Caco-2 (cell line): ENCODE data around the gene TRPM6. TPM values are rescaled to one million over a fixed set of nuclear protein-coding genes. Genes with fewer than 3 reads are reported as not detected.

ENCODE experiments used
- BruUV-seq: library from RNA; stranded (reverse); fragments of 400-500 nt; replicated peaks from 2 replicates; lab custom pipeline; 2021; lab: Mats Ljungman, UMichigan
- CTCF ChIA-PET: fragments of 300-600 bp; sonication (Branson Sonifier 250); formaldehyde crosslinking; loops from one replicate; lab custom pipeline; 2022; ENCODE audit warnings: antibody characterized with exemption; lab: Charles Lee
- POLR2A ChIA-PET: fragments of 300-600 bp; sonication (Branson Sonifier 250); formaldehyde crosslinking; loops from one replicate; lab custom pipeline; 2022; ENCODE audit warnings: antibody characterized with exemption; lab: Charles Lee
- DNase-seq, 2 experiments: peaks; one replicate each; pipeline versions ENCODE4 v3.0.0 to v3.0.0-alpha.2; 2020 to 2022
- H3K27me3 ChIP-seq: replicated peaks from 2 replicates; pipeline ENCODE4 v1.6.0; 2011; ENCODE audit warnings: low read length; ENCODE audit not compliant: control insufficient read depth, insufficient read depth
- H3K36me3 ChIP-seq: 2 replicates; pipeline ENCODE4 v1.5.1; 2011; ENCODE audit warnings: low read length; ENCODE audit not compliant: control insufficient read depth, insufficient read depth
- H3K4me1 ChIP-seq: fragments of 250-450 bp; sonication (Bioruptor Pico); 2 replicates; pipeline ENCODE4 v1.5.1; 2020; ENCODE audit warnings: mild to moderate bottlenecking
- H3K4me3 ChIP-seq: 2 replicates; pipeline ENCODE4 v1.5.1; 2011; ENCODE audit warnings: low read depth, mild to moderate bottlenecking, control low read depth, low read length
- H3K9me3 ChIP-seq: fragments of 250-450 bp; sonication (Bioruptor Pico); 2 replicates; pipeline ENCODE4 v1.5.1; 2020; ENCODE audit warnings: mild to moderate bottlenecking, moderate library complexity
- H3K27ac Mint-ChIP-seq: one replicate; pipeline ENCODE4 v1.8.0; 2022; ENCODE audit warnings: mixed read lengths; ENCODE audit not compliant: unreplicated experiment
- H3K27me3 Mint-ChIP-seq: one replicate; pipeline ENCODE4 v1.8.0; 2022; ENCODE audit warnings: mixed read lengths; ENCODE audit not compliant: insufficient read depth, unreplicated experiment
- H3K36me3 Mint-ChIP-seq: one replicate; pipeline ENCODE4 v1.8.0; 2022; ENCODE audit warnings: mild to moderate bottlenecking, mixed read lengths; ENCODE audit not compliant: insufficient read depth, unreplicated experiment
- H3K4me1 Mint-ChIP-seq: one replicate; pipeline ENCODE4 v1.8.0; 2022; ENCODE audit warnings: low read depth, mixed read lengths; ENCODE audit not compliant: unreplicated experiment
- H3K4me3 Mint-ChIP-seq: one replicate; pipeline ENCODE4 v1.8.0; 2022; ENCODE audit warnings: mild to moderate bottlenecking, moderate library complexity, mixed read lengths; ENCODE audit not compliant: unreplicated experiment
- H3K9me3 Mint-ChIP-seq: one replicate; pipeline ENCODE4 v1.8.0; 2022; ENCODE audit warnings: mixed read lengths; ENCODE audit not compliant: unreplicated experiment
- CTCF ChIP-seq, 2 experiments: fragments of 200-600 bp in 1 of 2; IDR thresholded peaks; 1 replicate in 1 of 2; 2 replicates in 1 of 2; pipeline versions ENCODE4 v1.5.1 to v1.8.0; 2011 to 2022; ENCODE audit warnings: antibody characterized with exemption in 1 of 2, control low read depth in 1 of 2, inconsistent platforms in 1 of 2, low read depth in 1 of 2, low read length in 1 of 2, mild to moderate bottlenecking in 1 of 2, moderate library complexity in 1 of 2; ENCODE audit not compliant: insufficient read depth in 1 of 2, severe bottlenecking in 1 of 2, unreplicated experiment in 1 of 2
- intact Hi-C: fragments of 100-400 bp; cut with micrococcal nuclease; formaldehyde crosslinking; loops from one replicate; pipeline ENCODE4 v1.10.0; 2022; ENCODE audit not compliant: unreplicated experiment
- total RNA-seq: library from RNA; stranded (reverse); gene quantifications from 2 replicates; pipeline ENCODE4 v1.2.3, GENCODE V29; 2022

The TRPM6 gene
- total RNA-seq, 1 experiment from 2014 or later, result 5.0 TPM

DNA sequence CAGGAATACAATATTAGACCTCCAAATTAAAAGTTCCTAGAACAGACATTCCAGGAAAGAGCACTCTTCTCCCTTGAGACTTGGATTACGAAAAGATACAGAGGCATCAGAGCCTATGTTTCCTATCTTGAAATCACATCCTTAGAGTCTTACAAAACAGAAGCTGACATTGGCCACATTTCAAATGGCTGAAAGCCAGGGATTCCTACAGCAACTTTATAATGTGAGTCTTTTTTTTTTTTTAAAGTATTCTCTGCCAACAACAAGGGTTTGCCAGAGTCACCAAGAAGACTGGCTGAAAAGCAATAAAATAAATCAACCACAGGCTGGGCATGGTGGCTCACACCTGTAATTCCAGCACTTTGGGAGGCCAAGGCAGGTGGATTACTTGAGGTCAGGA is 63.1 kb downstream of the TRPM6 start:
- no peaks in the 10 kb centered on the region for H3K4me1 Mint-ChIP-seq
- no TSS peak for BruUV-seq
- no peaks in the 10 kb centered on the region for H3K27me3 Mint-ChIP-seq
- intact Hi-C loops, result no loop called here
- no peaks in the 10 kb centered on the region for H3K9me3 Mint-ChIP-seq
- DNase-seq, result no peak
- no peak overlapping the region for H3K4me3 ChIP-seq
- no peak overlapping the region for H3K4me3 Mint-ChIP-seq
- no peak overlapping the region for H3K27ac Mint-ChIP-seq
- POLR2A ChIA-PET, result no interaction called here
- no peaks in the 10 kb centered on the region for H3K36me3 ChIP-seq
- no peaks in the 10 kb centered on the region for H3K36me3 Mint-ChIP-seq
- no peaks in the 10 kb centered on the region for H3K4me1 ChIP-seq
- TF ChIP-seq CTCF (IDR thresholded peaks at IDR 0.05; ENCODE audit: insufficient read depth in 1 of 2, low read depth in 1 of 2, low read length in 1 of 2, severe bottlenecking in 1 of 2, unreplicated experiment in 1 of 2), result no peak
- CTCF ChIA-PET, result no interaction called here
- H3K27me3 ChIP-seq, result no peaks in the 10 kb centered on the region
- no peaks in the 10 kb centered on the region for H3K9me3 ChIP-seq

GRCh38 chr9:74821636-74822035 is 66.1 kb downstream of the TRPM6 start:
- DNase-seq, result no peak
- POLR2A ChIA-PET, result no interaction called here
- Histone ChIP-seq H3K9me3 (no peaks in the 10 kb centered on the region), H3K4me1 (no peaks in the 10 kb centered on the region), H3K27me3 (no peaks in the 10 kb centered on the region), H3K4me3 (no peak overlapping the region), H3K36me3 (no peaks in the 10 kb centered on the region)
- H3K4me3 Mint-ChIP-seq, result no peak overlapping the region
- H3K27ac Mint-ChIP-seq, result no peak overlapping the region
- H3K9me3 Mint-ChIP-seq, result no peaks in the 10 kb centered on the region
- CTCF ChIA-PET, result no interaction called here
- no peaks in the 10 kb centered on the region for H3K36me3 Mint-ChIP-seq
- BruUV-seq, result no TSS peak
- no peak for TF ChIP-seq CTCF (IDR thresholded peaks at IDR 0.05; ENCODE audit: insufficient read depth in 1 of 2, low read depth in 1 of 2, low read length in 1 of 2, severe bottlenecking in 1 of 2, unreplicated experiment in 1 of 2)
- no peaks in the 10 kb centered on the region for H3K4me1 Mint-ChIP-seq
- intact Hi-C loops, result no loop called here
- H3K27me3 Mint-ChIP-seq, result no peaks in the 10 kb centered on the region

GRCh38 chr9:74817816-74818215 is 69.9 kb downstream of the TRPM6 start:
- DNase-seq, result no peak
- H3K4me1 Mint-ChIP-seq, result no peaks in the 10 kb centered on the region
- ChIA-PET CTCF (no interaction called here), POLR2A (no interaction called here)
- TF ChIP-seq CTCF (IDR thresholded peaks at IDR 0.05; ENCODE audit: insufficient read depth in 1 of 2, low read depth in 1 of 2, low read length in 1 of 2, severe bottlenecking in 1 of 2, unreplicated experiment in 1 of 2), result no peak
- Histone ChIP-seq H3K36me3 (no peaks in the 10 kb centered on the region), H3K4me3 (no peak overlapping the region), H3K4me1 (no peaks in the 10 kb centered on the region), H3K9me3 (no peaks in the 10 kb centered on the region), H3K27me3 (no peaks in the 10 kb centered on the region)
- H3K27me3 Mint-ChIP-seq, result no peaks in the 10 kb centered on the region
- no peak overlapping the region for H3K4me3 Mint-ChIP-seq
- H3K9me3 Mint-ChIP-seq, result no peaks in the 10 kb centered on the region
- BruUV-seq, result no TSS peak
- H3K36me3 Mint-ChIP-seq, result no peaks in the 10 kb centered on the region
- intact Hi-C loops, result no loop called here
- H3K27ac Mint-ChIP-seq, result no peak overlapping the region
